ENCODE data around the gene GYPB.
"Not testable (repeated sequence)": the region's sequence is repeated elsewhere in the genome, so short reads cannot be mapped to it uniquely, and the experiment has no call there.

- not testable (repeated sequence) for TF ChIP-seq POLR2A, CTCF (IDR thresholded peaks at IDR 0.05)
Measured at GRCh38 chr4:143975527-143975926, 43.7 kb downstream of the GYPB start.

Data from heart left ventricle (tissue), 13 donors.